ENCODE measurements around the gene CDC42BPG.
A peak's percentile ranks its signal among the peaks of the same experiment; 100 is the strongest.

The CDC42BPG gene

DNA sequence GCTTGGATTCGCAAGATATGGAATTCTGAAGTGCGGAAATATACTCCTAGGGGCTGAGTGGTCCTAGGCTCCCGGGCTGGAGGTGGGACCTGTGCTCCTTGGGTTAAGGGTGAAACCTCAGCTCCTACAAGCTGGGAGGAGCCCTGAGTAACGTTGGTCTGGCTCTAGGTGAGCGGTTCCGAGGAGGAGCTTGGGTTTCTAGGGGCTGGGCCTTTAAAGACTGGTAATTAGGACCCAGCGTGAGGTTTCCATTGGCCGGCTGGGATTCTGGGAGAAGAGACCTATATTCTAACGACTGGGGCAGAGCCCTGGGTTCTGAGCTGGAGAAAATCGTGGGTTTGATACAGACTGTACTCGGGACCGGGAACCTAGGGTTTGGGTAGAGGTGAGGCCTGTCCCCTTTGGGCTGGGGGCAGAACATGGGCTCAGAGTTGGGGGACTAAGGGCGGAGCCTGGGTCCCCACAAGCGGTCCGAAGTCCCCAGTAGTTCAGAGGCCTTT is 40.6 kb downstream of the CDC42BPG start:
- H2AFZ ChIP-seq (ENCODE audit: low read length), result peak overlapping the region; percentile 72
- H3K4me1 ChIP-seq (ENCODE audit: insufficient read depth, low read length, poor library complexity, severe bottlenecking), result peaks cover 31% of the 10 kb centered on the region
- H3K4me2 ChIP-seq (ENCODE audit: low read depth, low read length, poor library complexity, severe bottlenecking), result peak overlapping the region; percentile 99

DNA sequence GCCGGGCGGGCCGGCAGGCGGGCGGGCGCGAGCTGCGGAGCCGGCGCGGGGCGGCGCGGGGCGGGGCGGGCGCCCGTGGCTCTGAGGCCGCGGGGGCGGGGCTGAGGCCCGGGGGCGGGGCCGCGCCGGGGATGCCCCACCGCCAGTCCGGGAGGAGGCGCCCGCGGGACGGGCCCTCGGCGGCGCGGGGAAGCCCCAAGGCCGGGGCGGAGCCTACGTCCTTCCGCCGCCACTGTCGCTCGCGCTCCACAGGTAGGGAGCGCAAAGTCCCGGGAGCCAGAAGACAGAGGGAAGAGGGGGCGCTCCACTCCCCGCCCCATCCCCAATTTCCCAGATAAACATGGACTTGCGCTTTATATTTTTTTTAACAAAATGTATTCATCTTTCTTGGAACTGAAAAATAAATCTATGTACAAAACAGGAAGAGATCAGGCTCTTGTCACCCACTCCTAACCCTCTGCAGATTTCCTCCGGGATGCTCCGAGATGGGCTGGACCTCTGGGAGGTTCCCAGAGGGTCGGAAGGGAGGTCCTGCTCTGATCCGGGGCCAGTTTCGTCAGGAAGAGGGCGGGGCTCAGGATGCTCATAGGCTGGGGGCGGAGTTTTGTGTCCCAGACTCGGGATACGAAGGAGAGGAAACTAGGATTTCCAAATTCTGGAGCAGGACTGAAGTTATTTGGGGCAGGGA is 41.2 kb downstream of the CDC42BPG start, which contains the start of gene MAP4K2:
TSS of gene MAP4K2 (minus strand) at position 57 of the 688 bp plus-strand sequence. CDS start 65 bp downstream, outside the sequence.
- H3K4me1 ChIP-seq (ENCODE audit: insufficient read depth, low read length, poor library complexity, severe bottlenecking), result peaks cover 31% of the 10 kb centered on the region
- H2AFZ ChIP-seq (ENCODE audit: low read length), result peak within 1 kb of the TSS; percentile 72
- H3F3A ChIP-seq (ENCODE audit: low read depth), result no peaks in the 10 kb centered on the region
- no peaks in the 10 kb centered on the region for H3K79me2 ChIP-seq (ENCODE audit: insufficient read depth, low read length)
- H3K4me2 ChIP-seq (ENCODE audit: low read depth, low read length, poor library complexity, severe bottlenecking), result peak within 1 kb of the TSS; percentile 99
- H3K4me3 ChIP-seq (ENCODE audit: low read length, poor library complexity, severe bottlenecking), result peak within 1 kb of the TSS; percentile 85
- H3K9me3 ChIP-seq (ENCODE audit: insufficient read depth, low read depth, low read length), result no peaks in the 10 kb centered on the region
- H3K27me3 ChIP-seq (ENCODE audit: insufficient read depth, low read length, poor library complexity, severe bottlenecking), result no peaks in the 10 kb centered on the region
- H3K36me3 ChIP-seq (ENCODE audit: insufficient read depth, low read length), result no peaks in the 10 kb centered on the region
- peak within 1 kb of the TSS; percentile 81 for H3K9ac ChIP-seq (ENCODE audit: low read depth, low read length, poor library complexity, severe bottlenecking)
- no peaks in the 10 kb centered on the region for H3K9me2 ChIP-seq (replicated peaks; ENCODE audit: low read depth, low read length)
- H4K20me1 ChIP-seq (ENCODE audit: insufficient read depth, low read length, poor library complexity, severe bottlenecking), result no peaks in the 10 kb centered on the region
- no peak for TF ChIP-seq EZH2phosphoT487 (IDR thresholded peaks at IDR 0.05; ENCODE audit: borderline replicate concordance)
- TF ChIP-seq, protein P1, sequence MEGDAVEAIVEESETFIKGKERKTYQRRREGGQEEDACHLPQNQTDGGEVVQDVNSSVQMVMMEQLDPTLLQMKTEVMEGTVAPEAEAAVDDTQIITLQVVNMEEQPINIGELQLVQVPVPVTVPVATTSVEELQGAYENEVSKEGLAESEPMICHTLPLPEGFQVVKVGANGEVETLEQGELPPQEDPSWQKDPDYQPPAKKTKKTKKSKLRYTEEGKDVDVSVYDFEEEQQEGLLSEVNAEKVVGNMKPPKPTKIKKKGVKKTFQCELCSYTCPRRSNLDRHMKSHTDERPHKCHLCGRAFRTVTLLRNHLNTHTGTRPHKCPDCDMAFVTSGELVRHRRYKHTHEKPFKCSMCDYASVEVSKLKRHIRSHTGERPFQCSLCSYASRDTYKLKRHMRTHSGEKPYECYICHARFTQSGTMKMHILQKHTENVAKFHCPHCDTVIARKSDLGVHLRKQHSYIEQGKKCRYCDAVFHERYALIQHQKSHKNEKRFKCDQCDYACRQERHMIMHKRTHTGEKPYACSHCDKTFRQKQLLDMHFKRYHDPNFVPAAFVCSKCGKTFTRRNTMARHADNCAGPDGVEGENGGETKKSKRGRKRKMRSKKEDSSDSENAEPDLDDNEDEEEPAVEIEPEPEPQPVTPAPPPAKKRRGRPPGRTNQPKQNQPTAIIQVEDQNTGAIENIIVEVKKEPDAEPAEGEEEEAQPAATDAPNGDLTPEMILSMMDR (conservative IDR thresholded peaks at IDR 0.05; ENCODE audit: low read length), result 0 out of 2 replicates have a peak, but pooled peaks have one; percentile 16

More for the DNA sequence above, 40.6 kb downstream of the CDC42BPG start:
- no peaks in the 10 kb centered on the region for H4K20me1 ChIP-seq (ENCODE audit: insufficient read depth, low read length, poor library complexity, severe bottlenecking)
- peak overlapping the region; percentile 81 for H3K9ac ChIP-seq (ENCODE audit: low read depth, low read length, poor library complexity, severe bottlenecking)
- H3K36me3 ChIP-seq (ENCODE audit: insufficient read depth, low read length), result no peaks in the 10 kb centered on the region
- H3K9me3 ChIP-seq (ENCODE audit: insufficient read depth, low read depth, low read length), result no peaks in the 10 kb centered on the region
- TF ChIP-seq, protein P1 (conservative IDR thresholded peaks at IDR 0.05; ENCODE audit: low read length), result no peak
- no peak for TF ChIP-seq EZH2phosphoT487 (IDR thresholded peaks at IDR 0.05; ENCODE audit: borderline replicate concordance)
- no peaks in the 10 kb centered on the region for H3K9me2 ChIP-seq (replicated peaks; ENCODE audit: low read depth, low read length)
- no peaks in the 10 kb centered on the region for H3F3A ChIP-seq (ENCODE audit: low read depth)
- H3K4me3 ChIP-seq (ENCODE audit: low read length, poor library complexity, severe bottlenecking), result peak overlapping the region; percentile 85
- H3K79me2 ChIP-seq (ENCODE audit: insufficient read depth, low read length), result no peaks in the 10 kb centered on the region; the same call in 1 of the 2 replicates
- H3K27me3 ChIP-seq (ENCODE audit: insufficient read depth, low read length, poor library complexity, severe bottlenecking), result no peaks in the 10 kb centered on the region

DNA sequence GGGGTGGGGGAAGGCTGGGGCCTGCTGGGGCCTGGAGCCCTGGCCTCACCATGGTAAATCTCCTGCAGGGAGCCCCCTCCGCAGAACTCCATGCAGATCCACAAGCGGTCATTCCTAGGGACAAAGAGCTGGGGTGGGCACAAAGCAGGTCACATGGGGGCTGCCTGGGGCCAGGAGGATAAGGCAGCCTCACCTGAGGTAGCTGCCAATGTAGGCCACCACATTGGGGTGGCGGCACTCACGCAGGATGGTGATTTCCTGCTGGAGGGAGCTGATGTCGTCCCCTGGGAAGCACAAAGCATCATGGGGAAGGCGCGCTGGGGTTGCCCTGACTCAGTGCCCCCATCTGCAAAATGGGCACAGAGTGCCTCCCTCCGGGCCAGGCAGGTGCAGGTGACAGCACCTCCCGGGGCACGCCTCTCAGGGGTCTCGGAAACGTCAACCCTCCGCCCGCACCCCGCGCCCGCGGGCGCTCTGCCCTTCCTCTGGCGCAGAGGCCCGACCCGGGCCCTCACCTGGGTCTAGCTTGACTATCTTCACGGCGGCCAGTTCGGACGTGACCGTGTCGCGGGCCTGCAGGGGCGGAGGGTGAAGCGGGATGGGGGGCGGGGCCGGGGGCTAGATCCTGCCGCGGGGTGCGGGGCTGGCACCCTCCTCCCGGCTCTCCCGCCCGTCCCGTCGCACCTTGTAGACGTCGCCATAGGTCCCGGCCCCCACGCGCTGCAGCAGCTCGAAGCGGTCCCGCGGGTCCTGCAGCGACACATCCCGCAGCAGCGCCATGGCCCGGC is 41.9 kb downstream of the CDC42BPG start:
- H2AFZ ChIP-seq (ENCODE audit: low read length), result no peak overlapping the region

More for the DNA sequence above, 41.9 kb downstream of the CDC42BPG start:
- Histone ChIP-seq H4K20me1 (ENCODE audit: insufficient read depth, low read length, poor library complexity, severe bottlenecking) (no peaks in the 10 kb centered on the region), H3K9me3 (ENCODE audit: insufficient read depth, low read depth, low read length) (no peaks in the 10 kb centered on the region), H3K27me3 (ENCODE audit: insufficient read depth, low read length, poor library complexity, severe bottlenecking) (no peaks in the 10 kb centered on the region), H3K4me1 (ENCODE audit: insufficient read depth, low read length, poor library complexity, severe bottlenecking) (peaks cover 31% of the 10 kb centered on the region), H3K4me2 (ENCODE audit: low read depth, low read length, poor library complexity, severe bottlenecking) (no peak overlapping the region), H3K4me3 (ENCODE audit: low read length, poor library complexity, severe bottlenecking) (no peak overlapping the region), H3F3A (ENCODE audit: low read depth) (no peaks in the 10 kb centered on the region), H3K9me2 (replicated peaks; ENCODE audit: low read depth, low read length) (no peaks in the 10 kb centered on the region), H3K9ac (ENCODE audit: low read depth, low read length, poor library complexity, severe bottlenecking) (no peak overlapping the region), H3K79me2 (ENCODE audit: insufficient read depth, low read length) (no peaks in the 10 kb centered on the region), H3K36me3 (ENCODE audit: insufficient read depth, low read length) (no peaks in the 10 kb centered on the region)
- no peak for TF ChIP-seq EZH2phosphoT487 (IDR thresholded peaks at IDR 0.05; ENCODE audit: borderline replicate concordance)
- TF ChIP-seq, protein P1 (conservative IDR thresholded peaks at IDR 0.05; ENCODE audit: low read length), result no peak
